K562 (cell line): ENCODE results near the gene ARHGEF16.

Source experiments
- ESRRA ChIP-seq: fragments of 450-650 bp; IDR thresholded peaks from 2 replicates; pipeline ENCODE4 v1.6.1; 2014; ENCODE audit warnings: low read depth, mild to moderate bottlenecking, moderate library complexity, borderline replicate concordance
- POU5F1 ChIP-seq: fragments of 150-350 bp; IDR thresholded peaks from 2 replicates; pipeline ENCODE4 v1.6.1; 2014; ENCODE audit warnings: borderline replicate concordance, low read length, low read depth, mild to moderate bottlenecking; ENCODE audit not compliant: partially characterized antibody
- ZNF717 ChIP-seq: fragments of 250-450 bp; sonication (Bioruptor Pico); IDR thresholded peaks from 2 replicates; pipeline ENCODE4 v1.5.0; 2021

- no peak for TF ChIP-seq ESRRA
- no peak for TF ChIP-seq POU5F1
- no peak for TF ChIP-seq ZNF717 (CRISPR knock-in tag)
These were observed 16.3 kb downstream of the ARHGEF16 start for GRCh38 chr1:3470650-3471355.
